ENCODE measurements around the gene PLD6. TPM values are rescaled to one million over a fixed set of nuclear protein-coding genes. Genes with fewer than 3 reads are reported as not detected.

PLD6 gene
- total and polyA plus RNA-seq, 10 donors, result 1.4 to 5.6 (median 3.5) TPM

GRCh38 chr17:17172990-17173389 lies 33.1 kb downstream of the PLD6 start:
- Histone ChIP-seq H3K27ac (peak overlapping the region in 6 of 8 donors; percentile 26 to 67 (median 56)), H3K4me3 (no peak overlapping the region), H3K27me3 (replicated peaks in 1 of 7) (no peaks in the 10 kb centered on the region), H3K36me3 (peaks cover 0 to 99% (median 84%) of the 10 kb centered on the region in 6 donors), H3K4me1 (peaks cover 22 to 78% (median 63%) of the 10 kb centered on the region in 6 donors), H3K9me3 (no peaks in the 10 kb centered on the region)
- WGBS, 5 donors, result 75 to 79% (median 77%) methylated on average over 7 to 9 of the region's 9 CpGs
- no peak for DNase-seq
- intact Hi-C loops (cut with DNase I; ENCODE audit: low total_unique reads), result loop anchor here (10.0 kb wide), 1 partner anchor 62 kb away; the partner anchor contains the start of gene FLCN
- TF ChIP-seq CTCF (IDR thresholded peaks at IDR 0.05 in 8 of 11, conservative IDR thresholded peaks at IDR 0.05 in 3 of 11) (no peak), POLR2A (IDR thresholded peaks at IDR 0.05) (no peak), POLR2AphosphoS5 (IDR thresholded peaks at IDR 0.05) (no peak)

GRCh38 chr17:17172001-17172939 lies 33.9 kb downstream of the PLD6 start:
- Histone ChIP-seq H3K27ac (peak overlapping the region in 6 of 8 donors; percentile 26 to 67 (median 56)), H3K36me3 (peaks cover 0 to 99% (median 85%) of the 10 kb centered on the region in 6 donors), H3K4me3 (no peak overlapping the region), H3K9me3 (no peaks in the 10 kb centered on the region), H3K27me3 (replicated peaks in 1 of 7) (no peaks in the 10 kb centered on the region), H3K4me1 (peaks cover 22 to 72% (median 62%) of the 10 kb centered on the region in 6 donors)
- intact Hi-C loops (cut with DNase I; ENCODE audit: low total_unique reads), result loop anchor here (10.0 kb wide), 1 partner anchor 63 kb away; the partner anchor contains the start of gene FLCN
- TF ChIP-seq POLR2AphosphoS5 (IDR thresholded peaks at IDR 0.05) (peak; percentile 79 to 86 (median 86)), CTCF (IDR thresholded peaks at IDR 0.05 in 8 of 11, conservative IDR thresholded peaks at IDR 0.05 in 3 of 11) (no peak), POLR2A (IDR thresholded peaks at IDR 0.05) (no peak)
- DNase-seq, result peak; percentile 87
- WGBS, 5 donors, result 73 to 83% (median 77%) methylated on average over 24 to 26 of the region's 26 CpGs

GRCh38 chr17:17171186-17171585 lies 34.9 kb downstream of the PLD6 start:
- WGBS, 5 donors, result 61 to 77% (median 68%) methylated on average over 7 of the region's 7 CpGs
- DNase-seq, result no peak
- Histone ChIP-seq H3K9me3 (no peaks in the 10 kb centered on the region), H3K27ac (peak overlapping the region in 5 of 8 donors; percentile 14 to 67 (median 45)), H3K4me1 (peaks cover 22 to 62% (median 53%) of the 10 kb centered on the region in 6 donors), H3K36me3 (peaks cover 0 to 99% (median 85%) of the 10 kb centered on the region in 6 donors), H3K27me3 (replicated peaks in 1 of 7) (no peaks in the 10 kb centered on the region), H3K4me3 (no peak overlapping the region)
- intact Hi-C loops (cut with DNase I; ENCODE audit: low total_unique reads), result loop anchor here (10.0 kb wide), 1 partner anchor 64 kb away; the partner anchor contains the start of gene FLCN
- TF ChIP-seq POLR2A (IDR thresholded peaks at IDR 0.05) (no peak), POLR2AphosphoS5 (IDR thresholded peaks at IDR 0.05) (no peak), CTCF (IDR thresholded peaks at IDR 0.05 in 8 of 11, conservative IDR thresholded peaks at IDR 0.05 in 3 of 11) (no peak)

Data from spleen (tissue), 11 donors.